Gastrocnemius medialis (tissue), 4 donors: Measurements from ENCODE around the gene CPLX1. TPM values are rescaled to one million over a fixed set of nuclear protein-coding genes. Genes with fewer than 3 reads are reported as not detected.

Experiments used
- ATAC-seq, 2 donors: fragments of 150-250 bp; one replicate each; pipeline ENCODE4 v1.9.1; 2016
- DNase-seq, 2 donors: peaks; one replicate each; pipeline ENCODE4 v3.0.0-alpha.2; 2019
- H3K27ac ChIP-seq, 4 donors: fragments of 200-600 bp; sonication (generic); 1 replicate in 1 of 4; 2 replicates in 3 of 4; pipeline ENCODE4 v1.5.1; 2016 to 2018; ENCODE audit warnings: mild to moderate bottlenecking in 2 of 4, moderate library complexity in 1 of 4
- H3K27me3 ChIP-seq, 3 donors: fragments of 200-600 bp; sonication (generic) in 2 of 3; 1 replicate in 1 of 3; 2 replicates in 2 of 3; pipeline versions ENCODE4 v1.5.1 to v1.6.0; 2016 to 2019; ENCODE audit warnings: mild to moderate bottlenecking in 1 of 3, moderate library complexity in 1 of 3
- H3K36me3 ChIP-seq, 2 donors: fragments of 200-600 bp; sonication (generic) in 1 of 2; one replicate each; pipeline ENCODE4 v1.5.1; 2017 to 2018
- H3K4me1 ChIP-seq, 2 donors: fragments of 200-600 bp; sonication (generic) in 1 of 2; one replicate each; pipeline ENCODE4 v1.5.1; 2016 to 2017; ENCODE audit warnings: mild to moderate bottlenecking in 2 of 2
- H3K4me3 ChIP-seq, 4 donors: fragments of 200-600 bp; sonication (generic) in 3 of 4; 1 replicate in 1 of 4; 2 replicates in 3 of 4; pipeline ENCODE4 v1.5.1; 2016 to 2019; ENCODE audit warnings: mild to moderate bottlenecking in 2 of 4
- H3K9me3 ChIP-seq, 3 donors: fragments of 200-600 bp; sonication (generic) in 2 of 3; 1 replicate in 1 of 3; 2 replicates in 2 of 3; pipeline ENCODE4 v1.5.1; 2016 to 2019
- CTCF ChIP-seq, 5 experiments: fragments of 450-650 bp in 3 of 5; fragments of 200-600 bp in 2 of 5; sonication (generic) in 2 of 5; IDR thresholded peaks in 4 of 5; conservative IDR thresholded peaks in 1 of 5; 1 replicate in 4 of 5; 2 replicates in 1 of 5; pipeline ENCODE4 v1.5.1; 2016 to 2019; ENCODE audit warnings: antibody characterized with exemption in 5 of 5, mild to moderate bottlenecking in 3 of 5, moderate library complexity in 3 of 5
- POLR2A ChIP-seq, 2 donors: fragments of 450-650 bp; IDR thresholded peaks; one replicate each; pipeline ENCODE4 v1.6.1; 2017; ENCODE audit warnings: antibody characterized with exemption in 2 of 2, mild to moderate bottlenecking in 2 of 2, moderate library complexity in 2 of 2
- in situ Hi-C, 4 donors: fragments of 200-750 bp; cut with MboI; loops; one replicate each; pipeline versions ENCODE4 v1.15.0 to v1.8.0; 2017; ENCODE audit warnings: low sequenced_read_pairs in 4 of 4
- intact Hi-C: fragments of 100-400 bp; cut with DNase I; formaldehyde crosslinking; loops from one replicate; pipeline ENCODE4 v1.15.1; 2023; ENCODE audit warnings: low total_unique reads
- total RNA-seq, 4 donors: library from RNA; depleted of rRNA; stranded (reverse); fragments of >200 nt; gene quantifications; one replicate each; pipeline versions ENCODE4 v1.1.0 to v1.2.3, GENCODE V29; 2016

CPLX1 gene
- total RNA-seq, 4 donors from 2014 or later, result 0.91 to 1.0 TPM; not detected in 2

- no peak for ATAC-seq
- Histone ChIP-seq H3K27me3 (peaks cover 8 to 15% (median 9%) of the 10 kb centered on the region in 3 donors), H3K36me3 (no peaks in the 10 kb centered on the region), H3K27ac (no peak overlapping the region), H3K4me3 (no peak overlapping the region), H3K9me3 (peaks cover 0 to 19% (median 10%) of the 10 kb centered on the region in 3 donors), H3K4me1 (no peaks in the 10 kb centered on the region)
- DNase-seq, result no peak
- intact Hi-C loops (no loop called here), in situ Hi-C loops (no loop called here)
- TF ChIP-seq POLR2A (IDR thresholded peaks at IDR 0.05), result no peak
Measured at GRCh38 chr4:836003-836511, 10.1 kb upstream of the CPLX1 start.

DNA sequence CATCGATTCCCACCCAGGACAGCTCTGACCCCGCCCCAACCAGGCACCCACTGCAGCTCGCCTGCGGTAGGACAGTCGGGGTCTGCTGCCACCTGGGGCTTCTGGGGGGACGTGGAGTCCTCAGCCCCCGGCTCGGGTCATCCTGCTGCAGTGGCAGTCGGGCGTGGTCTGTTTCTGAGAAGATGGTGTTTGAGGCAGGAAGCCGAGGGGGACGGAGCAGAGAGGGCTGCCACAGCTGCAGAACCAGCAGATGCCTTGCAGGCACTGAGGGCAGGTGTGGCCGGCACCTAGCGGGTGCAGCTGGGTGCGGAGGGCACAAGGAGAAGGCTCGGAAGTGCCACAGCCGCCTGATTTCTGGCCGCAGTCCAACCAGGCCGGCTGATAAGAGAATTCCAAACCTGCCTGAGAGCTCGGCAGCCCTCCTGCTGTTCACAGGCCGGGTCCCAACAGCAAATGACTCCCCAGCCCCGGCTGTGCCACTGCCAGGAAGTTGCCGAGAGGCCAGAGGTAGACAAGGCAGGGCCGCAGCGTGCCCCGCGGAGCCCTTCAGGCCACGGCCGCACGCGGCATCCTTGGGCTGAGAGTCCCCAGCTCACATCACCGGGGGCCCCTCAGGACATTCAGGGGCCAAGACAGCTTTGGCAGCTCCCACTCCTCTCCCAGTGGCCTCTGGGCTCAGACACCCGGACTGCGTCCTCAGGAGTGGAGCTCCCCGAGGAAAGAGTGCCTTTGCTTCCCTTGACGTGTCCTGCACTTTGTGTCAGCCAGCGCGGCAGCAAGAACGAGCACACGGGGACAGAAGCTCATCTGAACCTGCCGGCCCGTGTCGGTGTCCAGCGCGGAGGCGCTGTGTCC is 9.4 kb upstream of the CPLX1 start:
- intact Hi-C loops (no loop called here), in situ Hi-C loops (no loop called here)
- H3K4me3 ChIP-seq, result no peak overlapping the region
- no peaks in the 10 kb centered on the region for H3K36me3 ChIP-seq
- H3K4me1 ChIP-seq, result no peaks in the 10 kb centered on the region
- peaks cover 0 to 19% (median 10%) of the 10 kb centered on the region in 3 donors for H3K9me3 ChIP-seq
- no peak for TF ChIP-seq POLR2A (IDR thresholded peaks at IDR 0.05)
- TF ChIP-seq CTCF (IDR thresholded peaks at IDR 0.05 in 4 of 5, conservative IDR thresholded peaks at IDR 0.05 in 1 of 5), result no peak
- ATAC-seq, result no peak
- H3K27me3 ChIP-seq, result peaks cover 11 to 15% (median 13%) of the 10 kb centered on the region in 3 donors
- H3K27ac ChIP-seq, result no peak overlapping the region
- no peak for DNase-seq

DNA sequence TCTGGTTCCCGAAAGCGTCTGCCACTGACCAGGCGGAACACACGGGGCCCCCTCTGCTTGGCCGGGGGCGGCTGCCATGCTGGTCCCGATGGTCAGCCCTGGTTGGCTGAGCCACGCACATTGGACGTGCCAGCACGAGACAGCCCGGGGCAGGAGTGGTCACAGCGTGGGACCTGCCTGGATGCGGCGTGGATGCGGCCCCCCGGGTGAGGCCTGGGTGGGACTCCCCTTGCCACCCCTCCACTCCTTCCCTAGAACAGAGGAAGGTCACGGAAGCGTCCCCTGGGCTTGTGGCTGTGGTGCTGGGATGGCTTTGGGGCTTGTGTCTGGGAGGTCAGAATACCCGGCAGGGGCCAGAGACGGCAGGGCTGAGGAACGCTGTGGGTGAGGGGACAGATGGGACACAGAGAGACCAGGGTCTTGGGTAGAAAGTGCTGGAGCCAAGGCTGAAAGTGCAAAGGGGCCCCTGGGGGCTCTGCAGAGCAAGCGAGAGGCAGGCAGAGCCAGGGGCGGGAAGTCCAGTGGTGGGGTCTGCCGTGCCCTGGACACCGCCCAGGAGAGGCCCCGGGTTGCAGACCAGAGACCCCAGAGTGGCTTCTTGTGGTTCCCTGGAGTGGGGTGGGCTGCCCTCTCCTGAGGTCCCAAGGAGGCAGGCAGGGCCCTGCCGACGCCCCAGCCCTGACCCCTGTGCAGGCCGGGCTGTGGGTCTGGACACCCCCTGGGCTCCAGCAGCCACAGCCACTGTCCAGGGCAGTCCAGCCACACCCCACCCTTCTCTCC is 8.6 kb upstream of the CPLX1 start:
- ATAC-seq (no peak), DNase-seq (no peak)
- in situ Hi-C loops, result no loop called here
- Histone ChIP-seq H3K4me3 (no peak overlapping the region), H3K27ac (no peak overlapping the region), H3K36me3 (no peaks in the 10 kb centered on the region), H3K4me1 (no peaks in the 10 kb centered on the region), H3K9me3 (peaks cover 0 to 19% (median 10%) of the 10 kb centered on the region in 3 donors), H3K27me3 (peaks cover 11 to 21% (median 21%) of the 10 kb centered on the region in 3 donors)
- intact Hi-C loops, result no loop called here
- TF ChIP-seq CTCF (IDR thresholded peaks at IDR 0.05 in 4 of 5, conservative IDR thresholded peaks at IDR 0.05 in 1 of 5), result no peak
- TF ChIP-seq POLR2A (IDR thresholded peaks at IDR 0.05), result no peak

GRCh38 chr4:833731-834367 is 7.9 kb upstream of the CPLX1 start:
- no peak overlapping the region for H3K27ac ChIP-seq
- H3K9me3 ChIP-seq, result peaks cover 0 to 19% (median 10%) of the 10 kb centered on the region in 3 donors
- no peaks in the 10 kb centered on the region for H3K36me3 ChIP-seq
- H3K27me3 ChIP-seq, result peaks cover 11 to 28% (median 26%) of the 10 kb centered on the region in 3 donors
- no peak overlapping the region for H3K4me3 ChIP-seq
- in situ Hi-C loops (no loop called here), intact Hi-C loops (no loop called here)
- DNase-seq (no peak), ATAC-seq (no peak)
- TF ChIP-seq CTCF (IDR thresholded peaks at IDR 0.05 in 4 of 5, conservative IDR thresholded peaks at IDR 0.05 in 1 of 5) (no peak), POLR2A (IDR thresholded peaks at IDR 0.05) (no peak)
- no peaks in the 10 kb centered on the region for H3K4me1 ChIP-seq
